SHP77 (cell line): Measurements from ENCODE around the gene NDUFA7.
A peak's percentile ranks its signal among the peaks of the same experiment; 100 is the strongest.
"Not testable (repeated sequence)": the region's sequence is repeated elsewhere in the genome, so short reads cannot be mapped to it uniquely, and the experiment has no call there.

Source experiments
- DNase-seq, 2 experiments: peaks; one replicate each; lab custom pipeline; 2025; lab: John Stamatoyannopoulos, UW

Gene NDUFA7

DNA sequence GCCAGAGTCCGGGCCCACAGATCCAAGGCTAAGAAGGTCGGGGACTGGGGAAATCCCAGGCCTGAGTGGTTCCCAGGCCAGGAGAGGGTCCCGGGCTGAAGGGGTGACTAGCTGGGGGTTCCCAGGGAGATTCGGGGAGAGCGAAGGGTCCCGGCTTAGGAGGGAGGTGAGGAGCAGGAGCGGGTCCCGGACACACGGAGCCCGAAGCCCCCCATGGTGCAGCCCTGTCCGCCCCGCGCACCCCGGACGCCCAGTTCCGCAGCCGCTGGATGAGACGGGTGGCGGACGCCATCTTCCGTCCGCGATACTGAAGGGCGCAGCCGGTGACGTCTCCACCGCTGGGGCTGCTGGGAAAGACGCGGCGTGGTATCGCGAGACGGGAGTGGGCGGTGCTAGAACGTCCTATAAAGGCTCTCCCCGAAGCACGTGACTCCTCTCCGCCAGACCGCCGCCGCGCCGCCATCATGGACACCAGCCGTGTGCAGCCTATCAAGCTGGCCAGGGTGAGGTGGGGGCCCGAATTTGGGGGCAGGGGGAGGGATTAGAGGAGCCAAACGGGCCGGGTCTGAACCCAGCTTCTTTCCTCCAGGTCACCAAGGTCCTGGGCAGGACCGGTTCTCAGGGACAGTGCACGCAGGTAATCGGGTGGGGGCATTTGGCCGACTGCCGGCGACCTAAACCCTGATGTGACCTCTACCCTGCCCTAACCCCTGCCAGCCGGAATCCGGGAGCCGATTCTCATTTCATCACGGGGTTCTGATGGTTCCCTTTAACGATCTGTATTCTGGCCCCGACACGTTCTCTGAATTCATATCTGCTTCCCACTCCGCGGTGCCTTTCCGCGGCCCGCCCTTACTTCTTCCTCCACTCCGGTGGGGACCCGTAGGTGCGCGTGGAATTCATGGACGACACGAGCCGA lies at the start of gene NDUFA7, which contains the start of gene RPS28:
NDUFA7 (minus strand) TSS at position 309 of the 919 bp plus-strand sequence; CDS start at position 292, 17 bp downstream.
RPS28 (plus strand) TSS at position 430 of the 919 bp plus-strand sequence; CDS start at position 465, 35 bp downstream.
- DNase-seq, result peak; percentile 88 to 89

- no peak for DNase-seq
These were observed 49.2 kb upstream of the NDUFA7 start for GRCh38 chr19:8370176-8371010.

- peak; percentile 53 to 62 for DNase-seq
These were observed 46.3 kb upstream of the NDUFA7 start for GRCh38 chr19:8367327-8368001.

DNA sequence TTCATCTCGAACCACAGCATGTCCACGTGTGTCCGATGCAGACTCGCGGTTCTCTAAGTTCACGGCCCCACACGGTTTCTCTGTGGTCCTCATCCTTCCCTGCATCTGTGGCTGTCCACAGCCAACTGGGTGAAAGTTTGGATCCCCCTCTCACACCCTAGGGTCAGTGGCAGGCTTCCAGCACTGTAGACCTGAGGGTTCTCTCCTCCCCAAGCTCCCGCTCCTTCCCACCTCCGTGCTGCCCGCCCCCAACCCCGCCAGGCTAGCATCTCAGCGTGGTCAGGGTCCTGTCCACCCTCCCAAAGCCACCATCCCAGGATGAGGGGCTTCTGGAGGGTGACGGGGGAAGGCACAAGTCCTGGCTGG lies 45.8 kb upstream of the NDUFA7 start:
- no peak for DNase-seq

- no peak for DNase-seq
These were observed 45.0 kb upstream of the NDUFA7 start for GRCh38 chr19:8366121-8366581.

DNA sequence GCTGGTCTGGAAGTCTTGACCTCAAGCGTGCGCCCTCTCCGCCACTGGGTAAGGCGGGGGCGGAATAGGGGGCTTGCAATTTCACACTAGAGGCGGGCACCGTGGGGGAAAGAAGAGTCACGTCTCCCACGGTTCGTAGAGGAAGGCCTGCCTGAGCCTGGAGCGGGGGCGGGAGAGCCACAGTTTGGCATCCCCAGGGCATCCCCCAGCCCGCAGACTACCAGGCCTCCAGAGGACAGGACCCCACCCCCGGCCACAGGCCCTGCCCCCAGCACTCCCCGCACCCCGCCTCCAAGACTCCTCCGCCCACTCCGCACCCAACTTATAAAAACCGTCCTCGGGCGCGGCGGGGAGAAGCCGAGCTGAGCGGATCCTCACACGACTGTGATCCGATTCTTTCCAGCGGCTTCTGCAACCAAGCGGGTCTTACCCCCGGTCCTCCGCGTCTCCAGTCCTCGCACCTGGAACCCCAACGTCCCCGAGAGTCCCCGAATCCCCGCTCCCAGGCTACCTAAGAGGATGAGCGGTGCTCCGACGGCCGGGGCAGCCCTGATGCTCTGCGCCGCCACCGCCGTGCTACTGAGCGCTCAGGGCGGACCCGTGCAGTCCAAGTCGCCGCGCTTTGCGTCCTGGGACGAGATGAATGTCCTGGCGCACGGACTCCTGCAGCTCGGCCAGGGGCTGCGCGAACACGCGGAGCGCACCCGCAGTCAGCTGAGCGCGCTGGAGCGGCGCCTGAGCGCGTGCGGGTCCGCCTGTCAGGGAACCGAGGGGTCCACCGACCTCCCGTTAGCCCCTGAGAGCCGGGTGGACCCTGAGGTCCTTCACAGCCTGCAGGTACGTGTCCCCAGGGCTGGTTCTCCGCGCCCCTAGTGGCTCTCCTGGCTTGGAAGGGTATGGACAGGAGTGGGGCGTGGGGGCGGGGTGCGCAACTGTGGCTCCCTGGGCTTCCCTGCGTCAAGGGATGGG lies 42.9 kb upstream of the NDUFA7 start, which contains the start of gene ANGPTL4:
ANGPTL4 (plus strand) TSS at position 353 of the 969 bp plus-strand sequence; CDS start at position 520, 167 bp downstream.
- no peak for DNase-seq

GRCh38 chr19:8361921-8362793 lies 41.0 kb upstream of the NDUFA7 start:
- DNase-seq, result peak; percentile 87 to 88

DNA sequence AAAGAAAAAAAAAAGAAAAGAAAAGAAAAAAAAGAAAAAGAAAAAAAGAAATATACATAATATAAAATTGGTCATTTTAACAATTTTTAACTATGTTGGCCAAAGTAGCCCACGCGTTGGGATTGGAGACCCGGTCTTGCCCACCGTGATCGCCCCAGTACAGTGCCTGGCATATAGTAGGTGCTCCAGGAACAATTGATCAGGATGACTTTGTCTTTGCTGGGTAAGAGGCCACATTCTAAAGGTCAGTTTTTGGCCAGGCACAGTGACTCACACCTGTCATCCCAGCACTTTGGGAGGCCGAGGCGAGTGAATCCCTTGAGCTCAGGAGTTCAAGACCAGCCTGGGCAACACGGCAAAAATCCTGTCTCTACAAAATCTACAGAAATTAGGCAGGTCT lies 39.0 kb upstream of the NDUFA7 start:
- no peak for DNase-seq

GRCh38 chr19:8358948-8359347 lies 37.8 kb upstream of the NDUFA7 start:
- DNase-seq, result no peak

GRCh38 chr19:8357007-8357521 lies 35.9 kb upstream of the NDUFA7 start:
- DNase-seq, result no peak

GRCh38 chr19:8355631-8356402 lies 34.6 kb upstream of the NDUFA7 start:
- no peak for DNase-seq

DNA sequence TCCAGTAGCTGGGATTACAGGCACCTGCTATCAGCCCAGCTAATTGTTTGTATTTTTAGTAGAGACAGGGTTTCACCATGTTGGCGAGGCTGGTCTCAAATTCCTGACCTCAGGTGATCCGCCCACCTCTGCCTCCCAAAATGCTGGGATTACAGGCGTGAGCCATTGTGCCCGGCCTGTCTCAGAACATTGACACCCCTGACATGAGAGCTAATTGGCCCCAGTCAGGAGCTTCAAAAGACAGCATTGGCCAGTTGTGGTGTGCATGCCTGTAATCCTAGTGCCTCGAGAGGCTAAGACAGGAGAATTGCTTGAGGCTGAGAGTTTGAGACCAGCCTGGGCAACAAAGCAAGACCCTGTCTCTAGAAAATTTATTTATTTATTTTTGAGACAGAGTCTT lies 31.7 kb upstream of the NDUFA7 start:
- DNase-seq, result not testable (repeated sequence)

GRCh38 chr19:8352134-8352827 lies 31.1 kb upstream of the NDUFA7 start:
- DNase-seq, result no peak

DNA sequence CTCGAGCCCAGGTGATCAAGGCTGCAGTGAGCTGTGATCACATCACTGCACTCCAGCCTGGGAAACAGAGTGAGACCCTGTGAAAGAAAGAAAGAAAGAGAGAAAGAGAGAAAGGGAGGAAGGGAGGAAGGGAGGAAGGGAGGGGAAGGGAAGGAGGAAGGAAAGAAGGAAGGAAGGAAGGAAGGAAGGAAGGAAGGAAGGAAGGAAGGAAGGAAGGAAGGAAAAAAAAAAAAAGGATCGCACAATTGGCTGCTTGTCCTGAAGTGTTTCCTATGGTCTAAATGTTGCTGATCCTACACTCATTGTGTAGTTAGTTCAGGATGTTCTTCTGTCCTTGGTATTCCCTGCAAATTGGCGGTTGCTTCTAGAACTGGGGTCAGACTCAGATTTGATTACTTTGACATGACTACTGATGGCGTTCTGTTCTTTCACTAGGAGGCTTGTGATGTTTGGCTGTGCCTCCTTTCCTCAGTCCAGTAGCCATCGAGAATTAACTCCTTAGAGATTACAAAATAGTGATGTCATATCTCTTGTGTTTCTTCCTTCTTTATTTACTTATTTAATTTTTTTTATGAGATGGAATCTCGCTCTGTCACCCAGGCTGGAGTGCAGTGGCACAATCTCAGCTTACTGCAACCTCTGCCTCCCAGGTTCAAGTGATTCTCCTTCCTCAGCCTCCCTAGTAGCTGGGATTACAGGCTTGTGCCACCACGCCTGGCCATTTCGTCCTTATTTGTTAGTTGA lies 28.6 kb upstream of the NDUFA7 start:
- not testable (repeated sequence) for DNase-seq

- no peak for DNase-seq
These were observed 22.3 kb upstream of the NDUFA7 start for GRCh38 chr19:8343483-8343844.

GRCh38 chr19:8342684-8343482 lies 21.7 kb upstream of the NDUFA7 start, which contains the start of gene KANK3:
Gene KANK3 (minus strand): TSS chr19:8343262. CDS start chr19:8337828, 5,434 bp downstream.
- DNase-seq, result peak; percentile 60 to 62
